Peyer's patch (tissue), 4 donors: ENCODE measurements around the gene MAGEA8. TPM values are rescaled to one million over a fixed set of nuclear protein-coding genes. Genes with fewer than 3 reads are reported as not detected.
"Not testable (repeated sequence)": the region's sequence is repeated elsewhere in the genome, so short reads cannot be mapped to it uniquely, and the experiment has no call there.

Experiments
- DNase-seq, 3 donors: peaks; one replicate each; pipeline ENCODE4 v3.0.0-alpha.2; 2017 to 2019
- H3K27ac ChIP-seq, 4 donors: fragments of 200-600 bp; sonication (generic); one replicate each; pipeline ENCODE4 v1.5.1; 2016 to 2019
- H3K27me3 ChIP-seq, 2 donors: fragments of 200-600 bp; sonication (generic); one replicate each; pipeline ENCODE4 v1.5.1; 2019
- H3K36me3 ChIP-seq, 3 donors: fragments of 200-600 bp; sonication (generic); one replicate each; pipeline ENCODE4 v1.5.1; 2016 to 2019
- H3K4me1 ChIP-seq, 4 donors: fragments of 200-600 bp; sonication (generic); one replicate each; pipeline ENCODE4 v1.5.1; 2016 to 2019
- H3K4me3 ChIP-seq, 4 donors: fragments of 200-600 bp; sonication (generic); 1 replicate in 3 of 4; 2 replicates in 1 of 4; pipeline ENCODE4 v1.5.1; 2016 to 2019; ENCODE audit warnings: mild to moderate bottlenecking in 1 of 4
- H3K9me3 ChIP-seq, 4 donors: fragments of 200-600 bp; sonication (generic); one replicate each; pipeline ENCODE4 v1.5.1; 2016 to 2019; ENCODE audit warnings: mild to moderate bottlenecking in 1 of 4
- total RNA-seq, 4 donors: library from RNA; depleted of rRNA; stranded (reverse); fragments of >200 nt; gene quantifications; one replicate each; pipeline ENCODE4 v1.1.0, GENCODE V29; 2016

MAGEA8 gene
- total RNA-seq, 4 donors from 2014 or later: not detected

- not testable (repeated sequence) for H3K9me3 ChIP-seq, H3K27ac ChIP-seq, H3K4me3 ChIP-seq, DNase-seq, H3K36me3 ChIP-seq, H3K4me1 ChIP-seq, H3K27me3 ChIP-seq
These were observed 47.7 kb downstream of the MAGEA8 start for GRCh38 chrX:149928635-149929034.

- not testable (repeated sequence) for H3K36me3 ChIP-seq, DNase-seq, H3K27me3 ChIP-seq, H3K4me1 ChIP-seq, H3K27ac ChIP-seq, H3K4me3 ChIP-seq, H3K9me3 ChIP-seq
These were observed 48.4 kb downstream of the MAGEA8 start, which contains the start of gene HSFX4 for GRCh38 chrX:149929400-149929799. Gene HSFX4, plus strand, starts transcription at chrX:149929573. Its CDS starts 72 bp downstream, at chrX:149929645.

GRCh38 chrX:149931355-149931754 lies 50.4 kb downstream of the MAGEA8 start:
- not testable (repeated sequence) for DNase-seq, H3K36me3 ChIP-seq, H3K4me3 ChIP-seq, H3K9me3 ChIP-seq, H3K4me1 ChIP-seq, H3K27ac ChIP-seq, H3K27me3 ChIP-seq

- not testable (repeated sequence) for H3K4me1 ChIP-seq, DNase-seq, H3K36me3 ChIP-seq, H3K4me3 ChIP-seq, H3K9me3 ChIP-seq, H3K27ac ChIP-seq, H3K27me3 ChIP-seq
These were observed 51.2 kb downstream of the MAGEA8 start for GRCh38 chrX:149932150-149932549.

- not testable (repeated sequence) for H3K36me3 ChIP-seq, H3K4me1 ChIP-seq, DNase-seq, H3K27ac ChIP-seq, H3K4me3 ChIP-seq, H3K27me3 ChIP-seq, H3K9me3 ChIP-seq
These were observed 52.0 kb downstream of the MAGEA8 start for GRCh38 chrX:149932970-149933369.

- not testable (repeated sequence) for H3K36me3 ChIP-seq, H3K27me3 ChIP-seq, H3K4me1 ChIP-seq, H3K27ac ChIP-seq, H3K4me3 ChIP-seq, DNase-seq, H3K9me3 ChIP-seq
These were observed 52.6 kb downstream of the MAGEA8 start for GRCh38 chrX:149933547-149933946.

Other genes starting within 250 kb of the MAGEA8 start
- 10 to 100 TPM; 11.0 to 17.3 (median 14.3) TPM for gene TMEM185A, start 249.4 kb upstream of the MAGEA8 start, total RNA-seq
- not detected for gene MAGEA11, start 169.1 kb upstream of the MAGEA8 start, total RNA-seq
- 1 to 10 TPM in 3 of 4 donors, not detected in 1; 2.1 to 5.0 (median 3.8) TPM for gene HSFX1, start 107.1 kb upstream of the MAGEA8 start, total RNA-seq
- gene MAGEA9, start 99.3 kb upstream of the MAGEA8 start, total RNA-seq: not detected
- gene HSFX4, start 48.4 kb downstream of the MAGEA8 start, total RNA-seq: not detected
- 10 to 100 TPM; 24.5 to 39.6 (median 29.7) TPM for gene EOLA2, start 57.3 kb downstream of the MAGEA8 start, total RNA-seq